Left renal pelvis (tissue), 4 donors: ENCODE data around the gene CRNN. TPM values are rescaled to one million over a fixed set of nuclear protein-coding genes. Genes with fewer than 3 reads are reported as not detected.

Experiments used
- DNase-seq, 4 donors: peaks; one replicate each; pipeline ENCODE4 v3.0.0-alpha.2; 2013; ENCODE audit warnings: low read depth in 4 of 4, low spot score in 3 of 4
- polyA plus RNA-seq, 4 donors: library from polyadenylated mRNA; unstranded; fragments of 120-200 nt; gene quantifications; one replicate each; pipeline ENCODE4 v1.2.1, GENCODE V29; 2013; ENCODE audit not compliant: insufficient read length in 4 of 4

The CRNN gene
- polyA plus RNA-seq, 4 donors, result not detected

DNA sequence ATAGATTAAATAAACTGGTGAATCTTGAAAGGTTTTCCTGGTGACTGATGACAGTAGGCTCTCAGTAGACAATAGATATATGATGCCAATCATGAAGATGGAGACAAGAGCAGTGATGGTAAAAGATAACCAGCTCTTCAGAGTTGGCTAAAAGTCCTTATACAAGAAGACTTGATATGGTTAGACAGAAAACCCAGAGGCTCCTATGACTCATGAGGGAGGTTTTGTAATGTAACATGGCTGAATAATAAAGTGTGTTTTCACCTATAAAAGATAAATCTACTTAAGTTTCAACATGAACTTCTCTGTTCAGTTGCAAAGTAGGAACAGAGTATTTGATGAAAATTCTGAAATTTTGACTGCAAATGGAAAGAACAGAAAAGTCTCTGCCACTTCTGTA lies 12.7 kb upstream of the CRNN start:
- DNase-seq, result no peak

DNA sequence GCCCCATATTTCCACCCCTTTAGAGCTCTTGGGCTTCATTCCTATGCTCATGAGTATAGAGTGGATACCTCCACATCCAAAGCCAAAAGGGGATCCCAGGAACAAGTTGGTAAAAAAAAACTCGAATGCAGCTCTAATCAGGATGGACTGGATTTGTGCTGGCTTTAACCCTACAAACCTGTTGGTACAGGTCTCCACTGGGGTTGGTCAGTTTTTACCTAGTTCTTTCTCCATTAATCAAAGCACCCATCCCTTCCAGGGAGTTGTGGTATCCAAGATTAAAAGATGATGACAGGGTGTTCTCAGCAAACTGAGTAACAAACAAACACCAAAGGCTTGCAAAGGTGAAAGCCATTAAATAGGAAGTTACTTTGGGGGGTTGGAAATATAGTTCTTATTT lies 5.9 kb upstream of the CRNN start:
- DNase-seq, result no peak

DNA sequence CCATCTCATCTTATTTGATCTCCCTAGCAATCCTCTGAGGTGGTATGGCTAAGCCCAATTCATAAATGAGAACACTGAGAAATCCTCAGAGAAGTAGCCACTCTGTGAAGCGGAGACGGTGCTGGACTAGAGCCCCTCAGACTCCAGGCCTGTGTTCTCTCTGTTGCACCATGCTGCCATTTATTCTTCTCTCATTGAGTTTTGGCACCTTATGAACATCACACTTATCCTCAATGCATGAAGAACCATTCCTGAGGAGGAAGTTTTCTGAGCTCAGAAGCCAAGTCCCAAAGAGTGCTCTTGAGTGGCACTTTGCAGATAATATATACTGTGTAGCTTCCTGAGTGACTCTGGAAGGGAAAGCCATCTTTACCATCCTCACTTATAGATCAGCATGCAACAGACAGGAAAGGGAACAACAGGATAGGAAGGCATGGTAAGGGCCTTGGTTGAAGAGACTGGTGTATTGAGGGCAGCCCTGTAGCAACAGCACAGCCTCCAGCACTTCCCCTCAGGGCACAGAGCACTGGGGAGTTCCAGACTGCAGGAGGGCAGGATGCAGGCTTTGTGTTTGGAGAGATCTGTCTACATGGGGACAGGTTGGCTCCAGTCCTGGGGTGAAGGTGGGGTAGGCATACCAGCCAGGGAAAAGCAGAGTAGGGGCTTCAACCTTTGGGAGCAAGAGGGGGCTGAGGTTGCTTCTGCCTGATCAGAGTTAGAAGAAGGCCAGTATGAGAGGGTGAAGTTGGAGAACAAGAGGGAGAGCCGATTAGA lies 1.6 kb upstream of the CRNN start:
- no peak for DNase-seq

DNA sequence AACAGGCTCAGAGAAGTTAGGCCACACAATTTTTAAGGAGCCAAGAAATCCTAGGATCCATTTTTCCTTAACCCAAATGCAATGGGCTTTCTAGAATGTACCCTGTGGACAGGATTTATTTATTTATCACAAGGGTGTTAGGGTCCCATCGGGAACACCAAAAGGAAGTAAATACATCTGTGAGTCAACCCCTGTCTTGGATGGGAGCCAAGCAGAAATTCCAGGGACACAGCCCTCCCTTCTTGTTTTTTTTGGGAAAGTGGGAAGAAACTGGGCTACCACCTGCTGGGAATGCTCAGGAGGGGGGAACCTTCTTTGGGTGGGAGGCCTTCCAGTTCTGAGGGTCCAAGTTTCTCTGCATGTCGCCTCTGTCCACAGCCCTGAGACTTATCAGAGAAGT lies 1.3 kb downstream of the CRNN start:
- no peak for DNase-seq

DNA sequence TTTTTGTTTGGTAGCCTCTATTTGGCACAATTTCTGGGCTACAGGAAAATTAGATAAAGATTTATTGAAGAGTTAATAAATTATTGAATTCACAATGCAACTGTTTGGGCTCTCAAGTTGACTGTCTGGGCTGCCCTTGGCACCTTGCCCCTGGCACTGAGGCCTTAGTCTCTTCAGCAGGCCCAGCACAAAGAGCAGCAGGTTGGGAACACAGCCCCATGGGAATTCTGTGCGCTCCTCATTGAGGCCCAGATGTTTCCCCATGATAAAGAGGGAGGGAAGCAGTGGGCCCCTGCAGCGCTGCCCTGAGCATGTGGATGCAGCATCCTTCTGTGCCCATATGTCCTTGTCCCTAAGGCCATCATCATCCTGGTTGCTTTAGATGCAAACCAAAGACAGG lies 2.9 kb downstream of the CRNN start:
- DNase-seq, result no peak

DNA sequence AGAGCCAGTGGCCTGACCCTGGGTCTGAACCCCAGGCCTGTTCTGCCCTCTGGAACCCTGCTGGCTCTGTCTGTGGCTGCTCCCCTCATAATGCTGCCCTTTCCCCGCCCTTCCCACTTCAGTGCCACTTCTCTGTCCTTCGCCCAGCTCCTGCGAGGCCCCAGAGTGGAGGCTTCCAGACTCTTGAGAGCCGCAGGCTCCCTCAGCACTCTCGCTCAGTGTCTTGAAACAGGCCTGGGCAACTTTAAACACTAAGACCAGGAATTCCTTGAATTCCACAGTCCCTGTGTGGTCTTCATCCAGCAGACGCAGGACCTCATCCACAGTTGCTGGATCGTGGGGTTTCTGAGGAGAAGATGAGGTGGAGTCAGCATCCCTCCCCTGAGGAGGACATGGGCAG lies 3.5 kb downstream of the CRNN start:
- no peak for DNase-seq

DNA sequence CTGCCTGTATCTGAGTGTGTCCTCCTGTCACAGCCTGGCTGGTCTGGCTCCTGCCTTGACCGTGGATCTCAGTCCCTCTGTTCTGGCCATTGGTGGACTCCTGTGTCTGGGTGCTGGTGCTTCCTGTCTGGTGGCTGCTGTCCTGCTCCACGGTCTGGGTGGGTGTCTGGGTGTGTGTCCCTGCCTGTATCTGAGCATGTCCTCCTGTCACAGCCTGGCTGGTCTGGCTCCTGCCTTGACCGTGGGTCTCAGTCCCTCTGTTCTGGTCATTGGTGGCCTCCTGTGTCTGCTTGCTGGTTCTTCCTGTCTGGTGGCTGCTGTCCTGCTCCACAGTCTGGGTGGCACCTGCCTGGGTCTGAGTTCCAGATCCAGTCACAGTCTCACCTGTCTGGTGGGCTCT lies 4.0 kb downstream of the CRNN start:
- DNase-seq, result no peak

DNA sequence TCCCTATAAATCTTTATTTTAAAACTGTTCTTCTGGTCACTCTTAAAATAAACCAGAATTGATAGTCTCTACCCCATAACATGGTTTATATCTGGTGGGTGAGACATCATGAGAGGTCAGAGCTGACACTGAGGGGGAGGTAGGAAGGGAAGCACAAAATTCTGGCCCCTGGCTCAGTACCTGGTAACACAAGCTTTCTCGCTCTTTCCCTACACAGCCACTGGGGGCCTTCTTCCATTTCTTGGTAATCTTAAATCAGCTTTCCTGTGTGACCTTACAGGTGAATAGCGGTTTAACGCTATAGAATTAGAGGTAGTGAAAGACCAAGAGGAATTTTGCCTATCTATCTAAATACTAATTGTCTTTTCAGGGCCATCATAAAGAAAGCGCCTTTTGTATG lies 5.4 kb downstream of the CRNN start:
- DNase-seq, result no peak

DNA sequence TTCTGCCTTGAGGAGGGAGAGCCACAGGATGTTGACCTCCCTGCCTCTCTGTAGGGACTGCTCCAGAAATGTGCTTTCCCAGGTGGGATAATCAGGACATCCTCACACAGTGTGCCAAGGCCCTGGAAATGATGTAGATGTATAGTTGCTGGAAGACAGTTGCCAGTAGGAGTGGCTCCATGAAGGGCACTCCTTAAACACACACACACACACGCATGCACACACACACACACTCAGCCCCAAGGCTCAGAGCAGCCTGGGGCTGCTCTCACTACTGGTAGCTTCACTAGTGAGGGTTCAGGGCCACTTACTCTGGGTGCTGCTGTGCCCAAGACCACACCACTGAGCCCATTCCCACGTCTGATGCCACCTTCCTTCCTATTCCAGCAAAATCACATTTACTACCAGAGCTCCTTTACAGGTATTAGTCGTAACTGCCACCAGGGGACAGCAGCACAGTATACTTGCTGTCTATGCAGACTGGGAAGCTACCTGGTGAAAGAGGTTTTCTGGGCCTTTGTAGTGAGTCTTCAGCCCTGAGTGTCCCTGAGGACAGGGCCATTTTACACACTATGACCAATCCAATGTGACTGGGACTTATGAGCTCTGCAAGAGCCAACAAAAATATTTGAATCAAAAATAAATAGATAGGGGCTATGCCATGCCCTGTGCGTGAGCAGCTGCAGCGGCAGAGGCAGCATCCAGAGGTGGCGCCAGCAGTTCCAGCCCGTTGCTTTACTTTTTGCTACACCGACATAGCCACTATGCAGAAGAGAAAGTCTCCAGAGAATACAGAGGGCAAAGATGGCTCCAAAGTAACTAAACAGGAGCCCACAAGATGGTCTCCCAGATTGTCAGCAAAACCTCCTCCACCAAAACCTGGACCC lies 15.0 kb downstream of the CRNN start:
- DNase-seq, result no peak

DNA sequence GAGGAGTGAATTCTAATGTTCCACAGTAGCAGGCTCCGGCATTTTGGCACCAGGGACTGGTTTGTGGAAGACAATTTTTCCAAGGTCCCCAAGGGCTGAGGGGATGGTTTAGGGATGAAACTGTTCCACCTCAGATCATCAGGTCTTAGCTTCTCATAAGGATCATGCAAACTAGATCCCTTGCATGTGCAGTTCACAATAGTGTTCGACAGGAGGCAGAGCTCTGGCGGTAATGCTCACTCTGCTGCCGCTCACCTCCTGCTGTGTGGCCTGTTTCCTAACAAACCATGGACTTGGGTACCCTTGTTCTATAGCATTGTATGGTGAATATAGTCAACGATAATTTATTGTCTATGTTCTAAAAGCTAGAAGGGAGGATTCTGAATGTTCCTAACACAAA lies 16.6 kb downstream of the CRNN start:
- DNase-seq, result no peak

DNA sequence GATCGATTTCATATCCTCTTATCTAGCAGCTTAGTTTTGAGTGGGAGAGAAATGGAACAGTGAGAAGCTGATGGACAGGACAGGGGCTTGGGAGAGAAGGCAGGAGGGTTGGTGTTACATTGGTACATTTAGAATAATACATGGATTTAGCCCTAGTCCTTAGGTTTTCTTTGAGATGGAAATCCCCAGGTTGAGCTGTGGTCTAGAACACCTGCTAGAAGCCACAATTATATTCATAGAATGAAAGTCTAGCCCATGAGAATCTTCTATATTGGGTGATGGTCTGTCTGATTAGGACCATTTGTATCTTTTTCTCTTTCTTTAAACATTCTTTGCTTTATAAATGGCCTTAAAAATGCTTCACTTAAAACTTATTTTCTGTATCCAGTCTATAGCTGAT lies 19.9 kb downstream of the CRNN start:
- DNase-seq, result no peak

DNA sequence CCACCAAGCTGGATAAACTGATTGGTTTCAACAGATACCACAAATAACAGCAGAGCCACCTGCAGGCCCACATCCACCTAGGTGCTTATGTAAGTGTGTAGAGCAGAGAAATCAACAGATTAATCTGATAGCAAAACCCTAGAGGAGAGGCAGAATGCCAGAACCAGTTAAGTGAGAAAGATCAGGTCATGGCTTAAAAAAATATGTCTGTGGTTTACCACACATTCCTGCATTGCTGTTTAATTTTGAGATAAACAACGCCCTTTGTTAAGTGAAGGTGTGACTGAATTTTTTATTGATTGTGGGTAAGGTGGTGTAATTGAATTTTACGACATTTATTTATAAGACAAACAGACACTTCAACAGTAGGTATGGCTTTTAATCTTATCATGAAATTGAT lies 21.2 kb downstream of the CRNN start:
- no peak for DNase-seq

DNA sequence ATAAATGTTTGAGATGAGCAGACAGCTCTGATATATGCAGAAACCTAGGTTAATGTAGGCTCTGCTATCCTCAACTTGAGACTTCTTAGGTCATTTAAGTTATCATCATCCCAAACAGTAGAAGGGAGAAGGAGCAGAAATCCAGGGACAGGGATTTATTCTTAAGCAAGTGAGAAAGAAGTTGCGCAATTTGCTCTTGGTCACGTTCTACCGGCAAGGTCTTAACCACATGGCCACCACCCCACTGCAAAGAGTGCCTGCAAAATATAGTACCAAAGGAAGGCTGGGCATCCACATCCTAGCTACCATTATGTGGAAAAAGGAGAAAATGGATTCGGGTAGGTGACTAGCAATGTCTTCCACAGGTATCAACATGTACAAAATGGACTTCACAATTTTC lies 25.2 kb downstream of the CRNN start:
- no peak for DNase-seq

DNA sequence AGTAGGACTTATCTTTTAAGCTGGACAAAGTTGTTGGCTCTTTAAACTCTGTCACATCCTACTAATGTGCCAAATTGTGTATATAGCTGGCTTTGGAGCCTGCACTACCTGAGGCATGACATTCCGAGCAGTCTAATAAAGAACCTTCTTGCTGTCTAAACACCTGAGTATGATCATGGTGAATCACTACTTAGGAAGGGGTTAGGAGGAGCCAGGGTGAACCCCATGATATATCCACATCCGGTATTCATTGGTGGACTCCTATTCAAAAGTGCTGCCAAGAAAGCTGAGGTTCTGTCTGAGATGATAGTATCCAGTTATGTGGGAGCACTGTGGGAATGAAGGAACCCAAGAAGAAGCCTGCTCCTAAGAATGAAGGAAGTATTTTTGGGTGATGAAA lies 27.1 kb downstream of the CRNN start:
- DNase-seq, result no peak

DNA sequence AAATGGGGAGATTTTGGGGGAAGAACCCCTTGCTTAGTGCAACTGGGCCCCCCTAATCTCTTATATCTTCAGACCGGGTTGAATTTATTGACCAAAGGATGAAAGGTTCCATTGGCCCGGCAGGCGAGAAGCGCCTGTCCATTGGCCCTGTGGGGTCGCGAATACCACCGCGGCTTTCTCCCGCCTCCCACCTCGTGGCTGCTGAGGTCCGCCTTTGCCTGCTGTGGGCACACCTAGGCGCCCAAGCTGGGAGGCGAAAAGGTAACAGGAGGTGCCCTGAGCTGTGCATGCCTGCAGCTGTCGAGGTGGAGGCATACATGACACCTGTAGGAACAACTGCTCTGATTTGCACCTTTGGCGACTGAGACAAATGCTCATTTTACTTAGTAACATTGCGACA lies 33.1 kb downstream of the CRNN start:
- DNase-seq, result no peak

DNA sequence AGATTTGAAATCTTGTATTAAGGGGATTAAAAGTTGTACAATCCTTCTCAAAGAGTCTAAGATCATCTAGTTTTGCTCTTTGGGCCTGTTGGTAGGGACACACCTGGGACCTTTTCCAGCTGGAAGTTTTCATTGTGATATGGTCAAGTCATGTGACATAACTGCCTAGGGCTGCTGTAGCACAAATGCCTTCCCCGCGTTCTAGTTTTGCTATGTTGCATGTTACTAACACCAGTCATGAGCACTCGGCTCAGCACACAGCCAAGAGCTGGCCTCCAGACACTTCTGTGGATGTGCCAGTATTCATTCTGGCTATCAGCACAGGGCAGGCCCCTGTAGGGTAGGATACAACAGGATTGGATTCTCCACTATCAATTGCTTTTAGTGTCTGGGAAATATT lies 39.6 kb downstream of the CRNN start:
- DNase-seq, result no peak

DNA sequence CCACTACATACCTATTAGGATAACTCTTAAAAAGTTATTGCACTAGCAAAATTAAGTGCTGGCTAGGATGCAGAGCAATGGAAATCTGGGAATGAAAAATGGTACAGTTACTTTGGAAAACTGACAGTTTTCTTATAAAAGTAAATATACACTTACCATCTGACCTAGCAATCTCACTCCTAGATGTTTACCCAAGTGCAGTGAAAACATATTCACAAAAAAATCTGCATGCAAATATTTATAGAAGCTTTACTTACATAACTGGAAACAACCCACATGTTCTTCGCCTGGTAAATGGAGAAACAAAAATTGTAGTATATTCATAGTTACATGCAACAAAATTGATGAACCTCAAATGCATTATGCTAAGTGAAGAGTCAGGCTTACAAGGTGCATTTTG lies 41.4 kb downstream of the CRNN start:
- DNase-seq, result no peak

DNA sequence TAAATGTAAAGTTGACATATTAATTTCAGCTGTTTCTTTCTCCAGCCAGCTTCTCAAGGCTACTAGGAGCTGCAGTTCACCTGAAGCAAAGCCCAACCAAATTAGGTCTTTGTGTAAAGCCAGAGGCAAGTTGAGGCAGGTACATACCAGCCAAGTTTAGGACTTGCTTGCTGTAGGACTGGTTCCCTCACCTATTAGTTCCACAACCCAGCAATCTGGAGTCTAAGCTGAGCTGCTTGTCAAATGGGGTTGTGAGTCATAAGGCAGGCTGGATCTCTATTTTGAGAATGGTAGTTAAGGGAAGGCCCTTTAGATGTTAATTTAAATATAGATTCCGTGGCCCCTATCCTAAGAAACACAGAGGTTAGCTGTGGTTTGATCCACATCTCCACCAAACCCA lies 46.6 kb downstream of the CRNN start:
- no peak for DNase-seq

DNA sequence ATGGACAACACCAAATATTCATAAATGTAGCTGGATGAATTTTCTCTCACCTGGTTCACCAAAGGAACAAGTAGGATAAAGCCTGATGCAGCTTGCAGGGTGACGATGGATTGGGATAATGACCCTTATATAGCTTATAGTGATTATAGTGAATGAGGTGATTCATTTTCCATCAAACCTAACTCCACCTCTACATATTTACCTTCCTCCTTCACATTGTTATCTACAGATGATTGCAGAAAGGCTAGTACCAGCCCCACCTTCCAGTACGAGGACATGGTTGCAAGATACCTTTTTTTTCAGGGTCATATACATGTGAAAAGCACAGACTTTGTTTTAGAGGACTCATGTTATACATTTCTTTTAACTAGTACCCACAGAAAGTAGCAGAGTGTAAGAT lies 54.2 kb downstream of the CRNN start, which contains the start of gene FLG2:
Gene FLG2, minus strand, starts transcription at position 101 of the 400 bp plus-strand sequence. CDS start 1,122 bp downstream, outside the sequence.
- no peak for DNase-seq
